ENCODE data around the gene NUPR2.
"Not testable (repeated sequence)": the region's sequence is repeated elsewhere in the genome, so short reads cannot be mapped to it uniquely, and the experiment has no call there.

Gene NUPR2

DNA sequence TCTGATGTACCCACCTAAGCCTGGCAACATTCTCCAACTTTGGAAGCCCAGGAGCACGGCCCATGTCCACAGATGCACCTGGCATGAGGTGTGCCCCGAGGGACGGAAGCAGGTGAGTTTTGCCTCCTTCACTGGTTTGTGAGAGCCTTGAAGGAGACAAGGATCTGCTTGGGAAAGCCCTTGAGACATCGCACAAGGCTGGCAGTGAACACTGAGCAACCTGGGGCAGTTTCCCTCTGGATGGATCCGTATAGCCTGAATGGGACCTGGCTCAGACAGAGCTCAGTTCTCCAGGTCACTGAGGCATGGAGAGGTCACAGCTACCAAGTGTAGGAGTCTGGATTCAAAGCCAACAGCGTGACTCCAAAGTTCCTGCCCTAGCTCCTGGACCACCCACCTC is 8.8 kb upstream of the NUPR2 start:
- Histone ChIP-seq H3K27me3 (ENCODE audit: insufficient read depth, poor library complexity, severe bottlenecking) (no peaks in the 10 kb centered on the region), H3K4me3 (ENCODE audit: severe bottlenecking) (no peak overlapping the region), H3K36me3 (ENCODE audit: low read depth) (no peaks in the 10 kb centered on the region), H3K27ac (ENCODE audit: poor library complexity, severe bottlenecking) (no peak overlapping the region), H3K4me1 (ENCODE audit: insufficient read depth, poor library complexity, severe bottlenecking) (no peaks in the 10 kb centered on the region), H3K9me3 (ENCODE audit: severe bottlenecking) (no peaks in the 10 kb centered on the region)
- ATAC-seq (ENCODE audit: low read depth) = no peak
- DNase-seq (ENCODE audit: low spot score) = no peak
- TF ChIP-seq, protein P1, sequence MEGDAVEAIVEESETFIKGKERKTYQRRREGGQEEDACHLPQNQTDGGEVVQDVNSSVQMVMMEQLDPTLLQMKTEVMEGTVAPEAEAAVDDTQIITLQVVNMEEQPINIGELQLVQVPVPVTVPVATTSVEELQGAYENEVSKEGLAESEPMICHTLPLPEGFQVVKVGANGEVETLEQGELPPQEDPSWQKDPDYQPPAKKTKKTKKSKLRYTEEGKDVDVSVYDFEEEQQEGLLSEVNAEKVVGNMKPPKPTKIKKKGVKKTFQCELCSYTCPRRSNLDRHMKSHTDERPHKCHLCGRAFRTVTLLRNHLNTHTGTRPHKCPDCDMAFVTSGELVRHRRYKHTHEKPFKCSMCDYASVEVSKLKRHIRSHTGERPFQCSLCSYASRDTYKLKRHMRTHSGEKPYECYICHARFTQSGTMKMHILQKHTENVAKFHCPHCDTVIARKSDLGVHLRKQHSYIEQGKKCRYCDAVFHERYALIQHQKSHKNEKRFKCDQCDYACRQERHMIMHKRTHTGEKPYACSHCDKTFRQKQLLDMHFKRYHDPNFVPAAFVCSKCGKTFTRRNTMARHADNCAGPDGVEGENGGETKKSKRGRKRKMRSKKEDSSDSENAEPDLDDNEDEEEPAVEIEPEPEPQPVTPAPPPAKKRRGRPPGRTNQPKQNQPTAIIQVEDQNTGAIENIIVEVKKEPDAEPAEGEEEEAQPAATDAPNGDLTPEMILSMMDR (IDR thresholded peaks at IDR 0.05; ENCODE audit: poor library complexity, severe bottlenecking) = no peak

DNA sequence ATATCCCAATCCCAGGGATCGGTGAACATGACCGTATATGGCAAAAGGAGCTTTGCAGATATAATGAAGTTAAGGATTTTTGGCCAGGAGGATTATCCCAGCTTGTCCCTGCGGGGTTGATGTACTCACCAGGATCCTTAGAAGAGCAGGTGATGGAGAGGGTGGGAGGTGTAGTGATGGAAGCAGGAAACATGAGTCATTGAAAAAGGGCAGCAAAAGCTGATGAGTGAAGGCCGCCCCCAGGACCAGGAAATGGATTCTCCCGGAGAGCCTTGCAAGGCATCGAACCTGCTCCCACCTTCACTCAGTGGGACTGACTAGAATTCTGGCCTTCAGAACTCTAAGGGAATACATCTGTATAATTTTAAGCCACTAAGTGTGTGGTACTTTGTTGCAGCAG is 5.2 kb upstream of the NUPR2 start:
- H3K4me3 ChIP-seq (ENCODE audit: severe bottlenecking) = no peak overlapping the region
- DNase-seq (ENCODE audit: low spot score) (no peak), ATAC-seq (ENCODE audit: low read depth) (no peak)
- no peak overlapping the region for H3K27ac ChIP-seq (ENCODE audit: poor library complexity, severe bottlenecking)
- no peaks in the 10 kb centered on the region for H3K4me1 ChIP-seq (ENCODE audit: insufficient read depth, poor library complexity, severe bottlenecking)
- TF ChIP-seq, protein P1 (IDR thresholded peaks at IDR 0.05; ENCODE audit: poor library complexity, severe bottlenecking) = no peak
- no peaks in the 10 kb centered on the region for H3K27me3 ChIP-seq (ENCODE audit: insufficient read depth, poor library complexity, severe bottlenecking)
- H3K36me3 ChIP-seq (ENCODE audit: low read depth) = no peaks in the 10 kb centered on the region
- no peaks in the 10 kb centered on the region for H3K9me3 ChIP-seq (ENCODE audit: severe bottlenecking)

DNA sequence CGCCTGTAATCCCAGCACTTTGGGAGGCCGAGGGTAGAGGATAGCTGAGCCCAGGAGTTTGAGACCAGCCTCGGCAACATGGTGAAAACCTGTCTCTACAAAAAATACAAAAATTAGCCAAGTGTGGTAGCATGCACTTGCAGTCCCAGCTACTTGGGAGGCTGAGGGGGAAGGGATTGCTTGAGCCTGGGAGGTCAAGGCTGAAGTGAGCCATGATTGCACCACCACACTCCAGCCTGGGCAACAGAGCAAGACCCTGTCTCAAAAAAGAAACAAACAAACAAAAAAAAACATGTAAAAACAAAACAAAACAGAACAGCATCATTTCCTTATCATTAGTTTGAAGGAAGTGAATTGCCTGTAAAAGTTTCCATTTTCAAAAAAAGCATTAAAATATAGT is 4.0 kb downstream of the NUPR2 start:
- H3K4me1 ChIP-seq (ENCODE audit: insufficient read depth, poor library complexity, severe bottlenecking); H3K27me3 ChIP-seq (ENCODE audit: insufficient read depth, poor library complexity, severe bottlenecking); ATAC-seq (ENCODE audit: low read depth): not testable (repeated sequence)

DNA sequence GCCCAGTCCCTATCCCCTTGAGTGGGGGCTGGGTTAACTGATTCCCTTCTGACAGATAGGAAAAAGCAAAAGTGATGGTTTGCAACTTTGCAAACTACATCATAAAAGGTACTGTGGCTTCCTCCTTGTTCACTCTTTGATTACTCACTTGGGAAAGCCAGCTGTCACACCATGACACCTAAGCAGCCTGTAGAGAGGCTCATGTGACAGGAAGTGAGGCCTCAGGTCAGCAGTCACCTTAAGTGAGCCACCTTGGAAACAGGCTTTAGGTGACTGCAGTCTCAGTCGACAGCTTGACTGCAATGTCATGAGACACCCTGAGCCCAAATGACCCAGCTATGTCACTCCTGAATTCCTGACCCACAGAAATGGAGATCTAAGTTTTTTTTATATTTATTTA is 5.6 kb downstream of the NUPR2 start:
- Histone ChIP-seq H3K27me3 (ENCODE audit: insufficient read depth, poor library complexity, severe bottlenecking) (no peaks in the 10 kb centered on the region), H3K9me3 (ENCODE audit: severe bottlenecking) (no peaks in the 10 kb centered on the region)

More for the DNA sequence above, 4.0 kb downstream of the NUPR2 start:
- H3K9me3 ChIP-seq (ENCODE audit: severe bottlenecking); H3K36me3 ChIP-seq (ENCODE audit: low read depth); H3K27ac ChIP-seq (ENCODE audit: poor library complexity, severe bottlenecking); DNase-seq (ENCODE audit: low spot score); H3K4me3 ChIP-seq (ENCODE audit: severe bottlenecking): not testable (repeated sequence)

DNA sequence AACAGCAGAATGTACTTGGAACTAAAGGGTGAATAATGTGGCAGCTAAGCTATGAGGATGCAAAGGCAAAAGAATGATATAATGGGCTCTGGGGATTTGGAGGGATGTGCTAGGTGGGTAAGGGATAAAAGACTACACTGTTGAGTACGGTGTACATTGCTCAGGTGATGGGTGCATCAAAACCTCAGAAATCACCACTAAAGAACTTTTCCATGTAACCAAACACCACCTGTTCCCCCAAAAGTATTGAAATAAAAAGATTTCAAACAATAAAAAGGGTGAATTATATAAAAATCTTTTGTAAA is 8.3 kb downstream of the NUPR2 start:
- H3K4me3 ChIP-seq (ENCODE audit: severe bottlenecking) = no peak overlapping the region
- no peak for DNase-seq (ENCODE audit: low spot score)
- no peaks in the 10 kb centered on the region for H3K27me3 ChIP-seq (ENCODE audit: insufficient read depth, poor library complexity, severe bottlenecking)
- H3K9me3 ChIP-seq (ENCODE audit: severe bottlenecking) = no peaks in the 10 kb centered on the region
- peaks cover 25% of the 10 kb centered on the region for H3K36me3 ChIP-seq (ENCODE audit: low read depth)
- no peak overlapping the region for H3K27ac ChIP-seq (ENCODE audit: poor library complexity, severe bottlenecking)
- H3K4me1 ChIP-seq (ENCODE audit: insufficient read depth, poor library complexity, severe bottlenecking) = peaks cover 7% of the 10 kb centered on the region
- TF ChIP-seq, protein P1 (IDR thresholded peaks at IDR 0.05; ENCODE audit: poor library complexity, severe bottlenecking) = no peak
- no peak for ATAC-seq (ENCODE audit: low read depth)

More for the DNA sequence above, 5.6 kb downstream of the NUPR2 start:
- ATAC-seq (ENCODE audit: low read depth) = no peak
- TF ChIP-seq, protein P1 (IDR thresholded peaks at IDR 0.05; ENCODE audit: poor library complexity, severe bottlenecking) = no peak
- no peak for DNase-seq (ENCODE audit: low spot score)
- no peak overlapping the region for H3K27ac ChIP-seq (ENCODE audit: poor library complexity, severe bottlenecking)
- H3K36me3 ChIP-seq (ENCODE audit: low read depth) = no peaks in the 10 kb centered on the region; the same call in 1 of the 2 replicates
- H3K4me1 ChIP-seq (ENCODE audit: insufficient read depth, poor library complexity, severe bottlenecking) = peaks cover 4% of the 10 kb centered on the region
- H3K4me3 ChIP-seq (ENCODE audit: severe bottlenecking) = no peak overlapping the region
